Anterior cingulate cortex (tissue), 58 donors: Measurements from ENCODE around the gene CHMP1A.
"Not testable (repeated sequence)": the region's sequence is repeated elsewhere in the genome, so short reads cannot be mapped to it uniquely, and the experiment has no call there.

ENCODE experiments used
- DNase-seq, 58 donors: peaks; one replicate each; lab custom pipeline; 2025; lab: John Stamatoyannopoulos, UW

Gene CHMP1A

DNA sequence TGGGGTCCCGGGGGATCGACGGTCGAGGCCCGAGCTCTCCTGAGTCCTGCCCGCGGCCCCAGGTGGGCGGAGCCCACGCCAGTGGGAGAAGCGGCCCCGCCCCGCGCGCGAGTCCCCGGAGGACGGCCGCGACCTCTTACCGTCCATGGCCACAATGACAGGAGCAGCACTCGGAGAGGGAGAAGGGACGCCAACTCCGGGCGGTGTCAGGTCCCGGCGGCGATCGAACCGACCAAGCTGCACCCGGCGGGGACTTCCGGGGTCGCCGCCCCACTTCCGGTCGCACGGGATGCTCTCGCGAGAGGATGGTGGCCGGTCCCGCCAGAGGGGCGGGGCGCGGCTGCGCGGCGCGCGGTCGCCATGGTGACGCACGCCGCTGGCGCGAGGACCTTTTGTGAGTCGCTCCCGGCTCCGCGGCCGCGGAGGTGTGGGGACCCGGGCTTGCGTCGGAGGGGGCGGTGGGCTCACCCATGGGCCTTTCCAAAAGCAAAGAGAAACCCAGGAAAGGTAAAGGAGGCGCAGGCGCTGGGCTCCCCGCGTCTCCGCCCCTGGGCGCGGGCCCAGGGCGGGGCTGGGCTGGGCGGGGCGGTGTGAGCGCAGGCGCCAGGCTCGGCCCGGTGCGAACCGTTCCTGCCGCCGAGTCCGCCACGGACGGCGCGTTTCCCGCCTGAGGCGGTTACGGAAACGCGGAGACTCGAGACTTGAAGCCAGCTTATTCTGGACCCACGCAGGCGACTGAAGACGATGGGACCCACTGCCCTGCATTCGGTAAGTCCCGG is at the start of gene CHMP1A, which contains the start of gene SPATA33:
Gene CHMP1A (minus strand): TSS at position 267 of the 779 bp plus-strand sequence. CDS start 120 bp downstream, at position 147.
Gene SPATA33 (plus strand): TSS at position 395 of the 779 bp plus-strand sequence. CDS start 76 bp downstream, at position 471.
- peak in 57 of 58 donors; percentile 60 to 92 (median 83) for DNase-seq

DNA sequence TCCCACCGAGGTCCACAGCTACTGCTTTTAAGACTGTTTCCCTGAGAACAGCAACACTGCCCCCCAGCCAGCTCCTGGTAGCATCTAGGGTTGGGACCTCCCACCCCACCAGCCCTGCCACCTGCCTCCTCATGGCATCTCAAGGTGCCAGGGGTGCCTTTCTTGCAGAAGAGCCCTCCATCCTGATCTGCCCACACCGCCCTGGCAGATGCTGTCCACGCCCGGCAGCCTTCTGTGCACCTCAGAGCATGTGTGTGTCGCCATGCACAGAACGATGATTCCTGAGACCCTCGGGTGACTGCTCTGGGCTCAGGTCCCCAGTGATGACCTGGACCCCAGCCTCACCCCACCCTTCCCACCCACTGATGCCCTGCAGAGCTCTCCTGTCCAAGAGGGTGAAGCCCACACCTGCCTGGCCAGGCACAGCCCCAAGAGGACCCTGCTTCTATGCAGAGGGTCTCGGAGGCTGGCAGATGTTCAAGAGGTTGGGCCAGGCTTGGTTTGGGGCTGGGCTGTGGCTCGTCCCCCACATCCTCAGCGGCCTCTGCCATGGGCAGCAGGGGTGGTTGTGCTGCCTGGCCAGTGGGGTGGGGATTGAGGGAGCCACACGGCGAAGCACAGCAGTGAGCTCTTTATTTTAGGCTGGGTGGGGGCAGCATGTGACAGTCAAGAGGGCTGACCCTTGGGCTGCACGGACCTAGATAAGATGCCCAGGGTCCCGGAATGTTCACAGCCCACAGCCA is 49.2 kb upstream of the CHMP1A start:
- DNase-seq = no peak

- no peak for DNase-seq
These were observed 47.5 kb upstream of the CHMP1A start for GRCh38 chr16:89705006-89705405.

GRCh38 chr16:89704281-89704680 is 46.8 kb upstream of the CHMP1A start:
- DNase-seq = no peak

GRCh38 chr16:89701425-89702406 is 44.2 kb upstream of the CHMP1A start, which contains the start of gene SPATA2L:
Gene SPATA2L (minus strand): TSS chr16:89701705. CDS start chr16:89701232, 473 bp downstream.
- peak in 57 of 58 donors; percentile 32 to 94 (median 82) for DNase-seq

- DNase-seq = peak in 2 of 58 donors; percentile 27 to 33
These were observed 43.3 kb upstream of the CHMP1A start for GRCh38 chr16:89700649-89701424.

- peak; percentile 67 to 99 (median 97) for DNase-seq
These were observed 42.7 kb upstream of the CHMP1A start for GRCh38 chr16:89700100-89700648.

- DNase-seq = not testable (repeated sequence)
These were observed 42.2 kb upstream of the CHMP1A start for GRCh38 chr16:89699629-89700099.

GRCh38 chr16:89698717-89699116 is 41.2 kb upstream of the CHMP1A start:
- not testable (repeated sequence) for DNase-seq

DNA sequence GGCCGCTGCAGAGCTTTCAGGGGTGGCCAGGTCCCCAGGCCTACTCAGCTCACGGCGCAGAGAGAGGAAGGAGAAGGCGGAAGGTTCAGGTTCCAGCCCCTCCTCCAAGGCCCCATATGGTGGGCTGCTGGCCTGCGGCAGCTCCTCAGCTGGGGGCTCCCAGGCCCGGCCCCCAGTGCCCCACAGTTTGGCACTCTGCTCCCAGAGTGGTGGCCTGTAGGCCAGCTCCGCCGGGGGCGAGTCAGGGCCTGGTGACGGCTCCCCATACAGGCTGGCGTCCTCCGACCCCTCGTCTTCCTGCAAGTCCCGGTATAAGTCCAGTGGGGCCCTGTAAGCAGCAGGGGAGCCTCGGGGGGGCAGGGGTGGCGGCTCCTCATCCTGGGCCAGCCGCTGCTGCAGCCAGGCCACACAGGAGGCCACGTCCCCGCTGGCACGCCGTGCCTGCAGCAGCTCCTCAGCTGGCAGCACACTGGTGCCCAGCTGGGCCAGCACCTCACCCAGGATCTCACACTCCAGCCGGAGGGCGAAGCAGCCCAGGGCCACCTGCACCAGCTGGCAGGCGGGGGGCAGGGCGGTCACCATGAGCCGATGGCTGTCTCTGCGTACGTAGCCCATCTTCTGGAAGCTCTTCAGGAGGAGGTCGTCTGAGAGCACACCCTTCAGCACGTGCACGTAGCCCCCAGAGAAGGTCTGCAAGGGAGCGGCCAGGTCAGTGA is 40.3 kb upstream of the CHMP1A start:
- DNase-seq = no peak

DNA sequence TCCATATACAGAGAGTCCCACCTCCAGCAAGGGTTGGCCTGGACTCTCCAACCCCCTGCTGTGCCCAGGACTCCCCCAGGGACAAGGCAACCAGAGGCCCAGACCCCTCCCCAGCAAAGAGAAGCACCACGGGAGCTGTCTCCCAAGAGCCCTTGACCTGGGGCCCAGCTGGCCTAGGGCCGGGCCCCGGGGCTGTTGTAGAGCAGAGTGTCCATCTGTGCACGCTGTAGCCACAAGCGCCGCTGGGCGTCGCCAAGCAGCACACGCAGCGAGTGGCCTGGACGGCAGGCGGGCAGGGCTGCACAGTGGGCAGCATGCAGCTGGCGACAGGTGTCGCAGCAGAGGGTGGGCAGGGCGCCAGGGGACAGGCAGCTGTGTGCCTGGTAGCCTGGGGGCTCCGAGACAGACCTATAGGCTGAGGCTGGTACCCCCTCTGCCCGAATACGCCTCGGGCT is 39.7 kb upstream of the CHMP1A start:
- DNase-seq = peak in 1 of 58 donors; percentile 17

DNA sequence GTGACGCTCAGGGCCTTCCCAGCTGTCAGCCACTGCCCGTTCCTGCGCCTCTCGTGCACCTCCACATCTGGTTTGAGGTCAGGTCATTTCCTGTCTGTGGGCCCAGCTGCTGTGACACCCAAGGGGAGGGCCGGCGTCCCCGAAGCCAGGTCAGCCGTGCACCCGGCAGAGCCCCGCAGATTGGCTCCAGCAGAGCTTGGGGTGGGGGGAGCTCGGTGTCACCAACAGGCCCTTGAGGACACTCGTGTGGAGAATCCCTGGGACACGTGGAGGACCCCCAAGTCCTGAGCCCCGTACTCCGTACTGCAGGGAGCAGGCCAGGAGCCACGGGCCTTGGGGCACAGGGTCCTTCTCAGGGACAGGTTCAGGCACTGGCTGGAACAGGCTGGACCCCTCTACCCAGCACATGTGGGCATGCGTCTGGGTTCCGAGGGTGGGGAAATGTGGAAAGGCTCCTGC is 39.2 kb upstream of the CHMP1A start:
- no peak for DNase-seq

GRCh38 chr16:89695875-89696669 is 38.6 kb upstream of the CHMP1A start:
- DNase-seq = peak in 1 of 58 donors; percentile 51

- peak in 6 of 58 donors; percentile 21 to 52 (median 32) for DNase-seq
These were observed 37.8 kb upstream of the CHMP1A start for GRCh38 chr16:89695086-89695874.

DNA sequence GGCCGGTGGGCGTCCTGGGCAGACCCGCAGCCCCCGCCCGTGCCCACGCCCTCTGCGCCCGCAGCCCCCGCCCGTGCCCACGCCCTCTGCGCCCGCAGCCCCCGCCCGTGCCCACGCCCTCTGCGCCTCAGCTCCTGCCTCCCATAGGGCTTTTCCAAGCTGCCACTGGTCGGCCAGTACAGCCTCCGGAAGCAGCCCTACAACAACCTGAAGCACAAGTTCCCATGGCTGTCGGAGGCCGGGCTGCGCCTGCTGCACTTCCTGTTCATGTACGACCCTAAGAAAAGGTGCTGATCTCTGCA is 37.2 kb upstream of the CHMP1A start:
- peak in 1 of 58 donors; percentile 52 for DNase-seq
